CD4-positive, alpha-beta memory T cell (primary cell): ENCODE data around the gene CEP55. TPM values are rescaled to one million over a fixed set of nuclear protein-coding genes. Genes with fewer than 3 reads are reported as not detected.

Experiments
- CTCF ChIA-PET: fragments of 350-600 bp; sonication (Branson Sonifier 250); formaldehyde crosslinking; loops from one replicate; lab custom pipeline; 2021; ENCODE audit warnings: inconsistent platforms; ENCODE audit not compliant: partially characterized antibody; lab: Charles Lee
- POLR2A ChIA-PET: fragments of 350-600 bp; sonication (Branson Sonifier 250); formaldehyde crosslinking; loops from one replicate; lab custom pipeline; 2021; ENCODE audit not compliant: partially characterized antibody; lab: Charles Lee
- DNase-seq, 5 donors: peaks; one replicate each; pipeline versions ENCODE4 v3.0.0 to v3.0.0-alpha.2; 2020 to 2022; ENCODE audit warnings: mixed read lengths in 1 of 5
- H3K27ac ChIP-seq: one replicate; pipeline ENCODE4 v1.7.0; 2013; ENCODE audit warnings: low read depth, low read length
- H3K27me3 ChIP-seq: 2 replicates; pipeline ENCODE4 v1.7.0; 2013; ENCODE audit warnings: mild to moderate bottlenecking, low read length, moderate library complexity; ENCODE audit not compliant: insufficient read depth
- H3K36me3 ChIP-seq: 2 replicates; pipeline ENCODE4 v1.7.0; 2013; ENCODE audit warnings: mild to moderate bottlenecking, low read length, moderate library complexity; ENCODE audit not compliant: insufficient read depth
- H3K4me1 ChIP-seq: 2 replicates; pipeline ENCODE4 v1.7.0; 2013; ENCODE audit warnings: mild to moderate bottlenecking, low read length, moderate library complexity; ENCODE audit not compliant: insufficient read depth
- H3K4me3 ChIP-seq, 2 donors: one replicate each; pipeline ENCODE4 v1.7.0; 2013; ENCODE audit warnings: low read length in 2 of 2, mild to moderate bottlenecking in 1 of 2
- H3K9me3 ChIP-seq, 2 donors: one replicate each; pipeline ENCODE4 v1.7.0; 2013; ENCODE audit warnings: low read length in 2 of 2, control low read depth in 1 of 2; ENCODE audit not compliant: control insufficient read depth in 1 of 2
- H3K27ac Mint-ChIP-seq, 7 donors: one replicate each; pipeline ENCODE4 v1.8.0; 2020 to 2021; ENCODE audit warnings: mixed read lengths in 7 of 7, mild to moderate bottlenecking in 6 of 7, inconsistent platforms in 3 of 7, moderate library complexity in 3 of 7
- H3K27me3 Mint-ChIP-seq, 2 donors: one replicate each; pipeline ENCODE4 v1.8.0; 2020 to 2021; ENCODE audit warnings: mixed read lengths in 2 of 2
- H3K36me3 Mint-ChIP-seq, 2 donors: one replicate each; pipeline ENCODE4 v1.8.0; 2020 to 2021; ENCODE audit warnings: mixed read lengths in 2 of 2, inconsistent platforms in 1 of 2, mild to moderate bottlenecking in 1 of 2
- H3K4me1 Mint-ChIP-seq, 4 donors: one replicate each; pipeline ENCODE4 v1.8.0; 2020 to 2021; ENCODE audit warnings: mixed read lengths in 4 of 4, mild to moderate bottlenecking in 1 of 4
- H3K4me3 Mint-ChIP-seq, 8 donors: one replicate each; pipeline ENCODE4 v1.8.0; 2020 to 2021; ENCODE audit warnings: mixed read lengths in 8 of 8, mild to moderate bottlenecking in 7 of 8, moderate library complexity in 6 of 8, inconsistent platforms in 3 of 8
- H3K9me3 Mint-ChIP-seq, 8 donors: one replicate each; pipeline ENCODE4 v1.8.0; 2020 to 2021; ENCODE audit warnings: mixed read lengths in 8 of 8, mild to moderate bottlenecking in 5 of 8, inconsistent platforms in 3 of 8, moderate library complexity in 1 of 8
- intact Hi-C: fragments of 100-400 bp; cut with micrococcal nuclease; formaldehyde crosslinking; loops from one replicate; pipeline ENCODE4 v1.15.1; 2023
- polyA plus RNA-seq, 2 donors: library from polyadenylated mRNA; unstranded; fragments of 300-500 nt; fragmentation: Illumina TruSeq; gene quantifications; one replicate each; pipeline ENCODE4 v1.2.3, GENCODE V29; 2021
- total RNA-seq, 2 experiments: library from RNA; stranded (reverse); gene quantifications; one replicate each; pipeline ENCODE4 v1.2.3, GENCODE V29; 2021

CEP55 gene
- total and polyA plus RNA-seq, 4 experiments from 2014 or later = 0.17 to 0.69 (median 0.33) TPM

GRCh38 chr10:93493162-93493561, 3.2 kb upstream of the CEP55 start:
- no peak for DNase-seq
- H3K4me1 Mint-ChIP-seq = peaks cover 7 to 17% (median 14%) of the 10 kb centered on the region in 4 donors
- intact Hi-C loops = no loop called here

GRCh38 chr10:93494494-93494893, 1.9 kb upstream of the CEP55 start:
- ChIA-PET CTCF (interaction anchor here (1.0 to 5.1 kb wide), 4 partner anchors 9 to 118 kb away, joined by 3 to 18 read pairs (median 5); partner anchors contain the start of gene MYOF), POLR2A (interaction anchor here (2.3 kb wide), 1 partner anchor 12 kb away, joined by 6 read pairs; the partner anchor contains the start of gene MYOF)
- Histone ChIP-seq H3K27me3 (no peaks in the 10 kb centered on the region), H3K4me1 (peaks cover 23% of the 10 kb centered on the region), H3K9me3 (no peaks in the 10 kb centered on the region), H3K36me3 (no peaks in the 10 kb centered on the region), H3K27ac (no peak overlapping the region), H3K4me3 (no peak overlapping the region)
- Mint-ChIP-seq H3K9me3 (no peaks in the 10 kb centered on the region), H3K36me3 (peaks cover 0 to 2% of the 10 kb centered on the region in 2 donors), H3K27ac (no peak overlapping the region), H3K27me3 (no peaks in the 10 kb centered on the region), H3K4me1 (peaks cover 13 to 23% (median 19%) of the 10 kb centered on the region in 4 donors), H3K4me3 (no peak overlapping the region)
- intact Hi-C loops = no loop called here
- DNase-seq = no peak

More at GRCh38 chr10:93493162-93493561, 3.2 kb upstream of the CEP55 start:
- CTCF ChIA-PET = interaction anchor here (2.8 to 22.9 kb wide), 2 partner anchors 10 to 112 kb away, joined by 13 to 726 read pairs; partner anchors contain the start of gene MYOF
- Mint-ChIP-seq H3K36me3 (peaks cover 0 to 2% of the 10 kb centered on the region in 2 donors), H3K27me3 (peaks cover under 1 to 4% of the 10 kb centered on the region in 2 donors), H3K9me3 (no peaks in the 10 kb centered on the region), H3K27ac (no peak overlapping the region), H3K4me3 (no peak overlapping the region)
- no peak overlapping the region for H3K27ac ChIP-seq
- H3K9me3 ChIP-seq = no peaks in the 10 kb centered on the region
- H3K4me1 ChIP-seq = peaks cover 14% of the 10 kb centered on the region
- H3K27me3 ChIP-seq = no peaks in the 10 kb centered on the region
- no peaks in the 10 kb centered on the region for H3K36me3 ChIP-seq
- no peak overlapping the region for H3K4me3 ChIP-seq
- POLR2A ChIA-PET = no interaction called here

- peaks cover 23% of the 10 kb centered on the region for H3K4me1 ChIP-seq
- H3K27ac ChIP-seq = peak overlapping the region; percentile 37
- peak overlapping the region; percentile 83 to 94 for H3K4me3 ChIP-seq
- intact Hi-C loops = loop anchor here (1.0 to 5.0 kb wide), 4 partner anchors 207 to 1203 kb away; partner anchors contain the start of genes CPEB3, EXOC6, FRA10AC1 and KIF11
- H3K9me3 ChIP-seq = no peaks in the 10 kb centered on the region
- Mint-ChIP-seq H3K4me1 (peaks cover 13 to 23% (median 19%) of the 10 kb centered on the region in 4 donors), H3K4me3 (peak overlapping the region; percentile 92 to 95 (median 93)), H3K27ac (peak overlapping the region; percentile 15 to 90 (median 84)), H3K9me3 (no peaks in the 10 kb centered on the region), H3K36me3 (peaks cover 0 to 2% of the 10 kb centered on the region in 2 donors), H3K27me3 (no peaks in the 10 kb centered on the region)
- peak in 2 of 5 donors; percentile 11 to 41 for DNase-seq
- CTCF ChIA-PET = interaction anchor here (1.0 to 5.1 kb wide), 7 partner anchors 8 to 124 kb away, joined by 3 to 18 read pairs (median 7); partner anchors contain the start of gene MYOF
- no peaks in the 10 kb centered on the region for H3K36me3 ChIP-seq
- no peaks in the 10 kb centered on the region for H3K27me3 ChIP-seq
- POLR2A ChIA-PET = interaction anchor here (0.8 to 2.3 kb wide), 3 partner anchors 13 to 903 kb away, joined by 3 to 10 read pairs (median 6); partner anchors contain the start of gene MYOF
These were observed 624 bp upstream of the CEP55 start for GRCh38 chr10:93495654-93496321.

- H3K27ac ChIP-seq = no peak overlapping the region
These were observed 1.8 kb downstream of the CEP55 start for GRCh38 chr10:93498166-93498565.

GRCh38 chr10:93501650-93502049, 5.2 kb downstream of the CEP55 start:
- CTCF ChIA-PET = interaction anchor here (3.6 to 4.7 kb wide), 3 partner anchors 11 to 125 kb away, joined by 30 to 42 read pairs (median 39); partner anchors contain the start of gene MYOF
- H3K27ac Mint-ChIP-seq = peak overlapping the region in 1 of 7 donors; percentile 53
- H3K4me1 Mint-ChIP-seq = peaks cover 18 to 34% (median 31%) of the 10 kb centered on the region in 4 donors

More at GRCh38 chr10:93498166-93498565, 1.8 kb downstream of the CEP55 start:
- POLR2A ChIA-PET = no interaction called here
- Mint-ChIP-seq H3K36me3 (peaks cover 0 to 2% of the 10 kb centered on the region in 2 donors), H3K4me3 (peak overlapping the region; percentile 27 to 90 (median 82)), H3K9me3 (no peaks in the 10 kb centered on the region), H3K4me1 (peaks cover 21 to 38% (median 31%) of the 10 kb centered on the region in 4 donors), H3K27me3 (no peaks in the 10 kb centered on the region), H3K27ac (peak overlapping the region in 6 of 7 donors; percentile 15 to 85 (median 62))
- H3K4me1 ChIP-seq = peaks cover 36% of the 10 kb centered on the region
- intact Hi-C loops = loop anchor here (5.0 kb wide), 2 partner anchors 906 to 1206 kb away; partner anchors contain the start of genes CPEB3, KIF11 and MARCHF5
- H3K4me3 ChIP-seq = no peak overlapping the region
- DNase-seq = no peak
- CTCF ChIA-PET = interaction anchor here (5.1 kb wide), 1 partner anchor 122 kb away, joined by 18 read pairs; no protein-coding TSS in a partner anchor
- H3K36me3 ChIP-seq = no peaks in the 10 kb centered on the region
- H3K27me3 ChIP-seq = no peaks in the 10 kb centered on the region
- no peaks in the 10 kb centered on the region for H3K9me3 ChIP-seq

GRCh38 chr10:93503075-93503474, 6.7 kb downstream of the CEP55 start:
- Histone ChIP-seq H3K36me3 (no peaks in the 10 kb centered on the region), H3K27ac (peak overlapping the region; percentile 31), H3K4me3 (peak overlapping the region in 1 of 2 donors; percentile 43), H3K4me1 (peaks cover 28% of the 10 kb centered on the region), H3K9me3 (no peaks in the 10 kb centered on the region), H3K27me3 (no peaks in the 10 kb centered on the region)
- Mint-ChIP-seq H3K9me3 (no peaks in the 10 kb centered on the region), H3K4me1 (peaks cover 15 to 31% (median 23%) of the 10 kb centered on the region in 4 donors), H3K4me3 (peak overlapping the region; percentile 61 to 86 (median 73)), H3K27me3 (no peaks in the 10 kb centered on the region), H3K27ac (peak overlapping the region; percentile 23 to 93 (median 72)), H3K36me3 (no peaks in the 10 kb centered on the region)
- intact Hi-C loops = no loop called here
- ChIA-PET CTCF (interaction anchor here (0.5 to 4.7 kb wide), 8 partner anchors 8 to 1211 kb away, joined by 3 to 42 read pairs (median 6); partner anchors contain the start of genes FRA10AC1 and MYOF), POLR2A (interaction anchor here (0.5 kb wide), 1 partner anchor 904 kb away, joined by 3 read pairs; no protein-coding TSS in a partner anchor)
- DNase-seq = peak in 1 of 5 donors; percentile 7

More at GRCh38 chr10:93501650-93502049, 5.2 kb downstream of the CEP55 start:
- Histone ChIP-seq H3K9me3 (no peaks in the 10 kb centered on the region), H3K4me3 (no peak overlapping the region), H3K36me3 (no peaks in the 10 kb centered on the region), H3K27me3 (no peaks in the 10 kb centered on the region), H3K4me1 (peaks cover 36% of the 10 kb centered on the region), H3K27ac (no peak overlapping the region)
- peak overlapping the region in 1 of 8 donors; percentile 22 for H3K4me3 Mint-ChIP-seq
- POLR2A ChIA-PET = no interaction called here
- no peaks in the 10 kb centered on the region for H3K27me3 Mint-ChIP-seq
- intact Hi-C loops = no loop called here
- no peaks in the 10 kb centered on the region for H3K9me3 Mint-ChIP-seq
- no peak for DNase-seq
- H3K36me3 Mint-ChIP-seq = no peaks in the 10 kb centered on the region
